ENCODE results near the gene LGMN. TPM values are rescaled to one million over a fixed set of nuclear protein-coding genes. Genes with fewer than 3 reads are reported as not detected.
"Not testable (repeated sequence)": the region's sequence is repeated elsewhere in the genome, so short reads cannot be mapped to it uniquely, and the experiment has no call there.

The LGMN gene
- total RNA-seq, 1 experiment from 2014 or later, result 20.0 TPM

DNA sequence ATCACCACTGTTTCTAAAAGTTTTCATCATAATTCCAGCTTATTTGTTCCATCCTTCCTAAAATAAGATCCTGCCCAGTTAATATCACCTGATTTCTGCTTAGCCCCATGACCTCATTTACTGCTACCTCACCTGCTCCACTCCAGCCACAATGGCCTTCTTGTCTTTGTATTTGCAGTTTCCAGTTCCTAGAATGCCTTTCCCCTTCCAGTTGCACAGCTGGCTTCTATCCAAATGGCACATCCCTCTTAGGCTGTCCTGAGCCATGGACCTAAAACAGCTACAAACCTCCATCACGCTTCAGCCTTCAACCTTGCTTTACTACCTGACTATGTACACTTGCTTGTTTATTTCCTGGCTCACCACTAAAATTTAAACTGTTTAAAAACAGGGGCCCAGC is 6.5 kb upstream of the LGMN start:
- no peak for DNase-seq (ENCODE audit: unreplicated experiment)
- peaks cover 5% of the 10 kb centered on the region for H3K4me1 Mint-ChIP-seq (ENCODE audit: insufficient read depth, unreplicated experiment)
- H3K36me3 Mint-ChIP-seq (ENCODE audit: insufficient read depth, unreplicated experiment), result no peaks in the 10 kb centered on the region
- no peak overlapping the region for H3K4me3 Mint-ChIP-seq (ENCODE audit: unreplicated experiment)
- intact Hi-C loops (cut with micrococcal nuclease), result no loop called here
- TF ChIP-seq, protein P1, sequence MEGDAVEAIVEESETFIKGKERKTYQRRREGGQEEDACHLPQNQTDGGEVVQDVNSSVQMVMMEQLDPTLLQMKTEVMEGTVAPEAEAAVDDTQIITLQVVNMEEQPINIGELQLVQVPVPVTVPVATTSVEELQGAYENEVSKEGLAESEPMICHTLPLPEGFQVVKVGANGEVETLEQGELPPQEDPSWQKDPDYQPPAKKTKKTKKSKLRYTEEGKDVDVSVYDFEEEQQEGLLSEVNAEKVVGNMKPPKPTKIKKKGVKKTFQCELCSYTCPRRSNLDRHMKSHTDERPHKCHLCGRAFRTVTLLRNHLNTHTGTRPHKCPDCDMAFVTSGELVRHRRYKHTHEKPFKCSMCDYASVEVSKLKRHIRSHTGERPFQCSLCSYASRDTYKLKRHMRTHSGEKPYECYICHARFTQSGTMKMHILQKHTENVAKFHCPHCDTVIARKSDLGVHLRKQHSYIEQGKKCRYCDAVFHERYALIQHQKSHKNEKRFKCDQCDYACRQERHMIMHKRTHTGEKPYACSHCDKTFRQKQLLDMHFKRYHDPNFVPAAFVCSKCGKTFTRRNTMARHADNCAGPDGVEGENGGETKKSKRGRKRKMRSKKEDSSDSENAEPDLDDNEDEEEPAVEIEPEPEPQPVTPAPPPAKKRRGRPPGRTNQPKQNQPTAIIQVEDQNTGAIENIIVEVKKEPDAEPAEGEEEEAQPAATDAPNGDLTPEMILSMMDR (IDR thresholded peaks at IDR 0.05; ENCODE audit: unreplicated experiment), result no peak
- H3K9me3 Mint-ChIP-seq (ENCODE audit: unreplicated experiment), result no peaks in the 10 kb centered on the region
- BruUV-seq (replicated peaks), result no TSS peak
- H3K27me3 Mint-ChIP-seq (ENCODE audit: insufficient read depth, unreplicated experiment), result no peaks in the 10 kb centered on the region
- no peak overlapping the region for H3K27ac Mint-ChIP-seq (ENCODE audit: low read depth, unreplicated experiment)
- POLR2A ChIA-PET, result no interaction called here
- CTCF ChIA-PET, result interaction anchor here (0.7 kb wide), 2 partner anchors 1292 to 1746 kb away, joined by 3 read pairs; no protein-coding TSS in a partner anchor

DNA sequence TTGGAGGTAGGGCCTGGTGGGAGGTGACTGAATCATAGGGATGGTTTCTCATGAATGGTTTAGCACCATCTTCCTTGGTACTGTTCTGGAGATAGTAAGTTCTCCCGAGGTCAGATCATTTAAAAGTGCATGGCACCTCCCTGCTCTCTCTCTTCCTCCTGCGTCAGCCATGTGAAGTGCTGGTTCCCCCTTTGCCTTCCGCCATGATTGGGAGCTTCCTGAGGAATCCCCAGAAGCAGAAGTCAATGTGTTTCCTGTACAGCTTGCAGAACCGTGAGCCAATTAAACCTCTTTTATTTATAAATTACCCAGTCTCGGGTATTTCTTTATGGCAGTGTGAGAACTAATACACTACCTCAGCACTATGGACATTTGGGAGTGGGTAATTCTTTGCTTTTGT is 4.8 kb upstream of the LGMN start:
- H3K27me3 Mint-ChIP-seq (ENCODE audit: insufficient read depth, unreplicated experiment), result no peaks in the 10 kb centered on the region
- no peak overlapping the region for H3K27ac Mint-ChIP-seq (ENCODE audit: low read depth, unreplicated experiment)
- CTCF ChIA-PET, result interaction anchor here (0.5 to 1.1 kb wide), 4 partner anchors 24 to 63 kb away, joined by 3 to 4 read pairs (median 4); no protein-coding TSS in a partner anchor
- intact Hi-C loops (cut with micrococcal nuclease), result no loop called here
- peaks cover 8% of the 10 kb centered on the region for H3K4me1 Mint-ChIP-seq (ENCODE audit: insufficient read depth, unreplicated experiment)
- no peak for DNase-seq (ENCODE audit: unreplicated experiment)
- no peak overlapping the region for H3K4me3 Mint-ChIP-seq (ENCODE audit: unreplicated experiment)
- H3K9me3 Mint-ChIP-seq (ENCODE audit: unreplicated experiment), result no peaks in the 10 kb centered on the region
- TF ChIP-seq, protein P1 (IDR thresholded peaks at IDR 0.05; ENCODE audit: unreplicated experiment), result no peak
- H3K36me3 Mint-ChIP-seq (ENCODE audit: insufficient read depth, unreplicated experiment), result no peaks in the 10 kb centered on the region
- no TSS peak for BruUV-seq (replicated peaks)
- POLR2A ChIA-PET, result no interaction called here

DNA sequence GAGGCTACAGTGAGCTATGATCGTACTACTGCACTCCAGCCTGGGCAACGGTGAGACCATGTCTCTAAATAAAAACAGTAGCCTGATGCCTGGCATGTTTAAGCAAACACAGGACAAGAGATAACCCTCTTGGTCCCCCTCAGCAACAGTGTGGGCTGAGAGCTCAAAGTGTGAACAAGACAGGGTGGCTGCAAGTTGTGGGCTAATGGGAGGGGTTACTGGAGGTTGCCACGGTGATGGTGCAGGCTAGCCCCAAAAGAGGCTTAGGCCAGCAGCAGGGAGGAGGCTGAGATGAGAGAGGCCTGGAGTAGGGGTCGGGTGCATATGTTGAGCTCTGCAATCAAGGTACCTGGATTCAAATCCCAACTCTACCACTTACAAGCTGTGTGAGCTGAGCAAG is 3.4 kb upstream of the LGMN start:
- H3K27me3 Mint-ChIP-seq (ENCODE audit: insufficient read depth, unreplicated experiment), result no peaks in the 10 kb centered on the region
- intact Hi-C loops (cut with micrococcal nuclease), result no loop called here
- H3K36me3 Mint-ChIP-seq (ENCODE audit: insufficient read depth, unreplicated experiment), result no peaks in the 10 kb centered on the region
- no peak for DNase-seq (ENCODE audit: unreplicated experiment)
- no peak overlapping the region for H3K4me3 Mint-ChIP-seq (ENCODE audit: unreplicated experiment)
- CTCF ChIA-PET, result interaction anchor here (1.2 to 1.9 kb wide), 2 partner anchors 21 to 28 kb away, joined by 3 to 5 read pairs; no protein-coding TSS in a partner anchor
- H3K27ac Mint-ChIP-seq (ENCODE audit: low read depth, unreplicated experiment), result no peak overlapping the region
- no TSS peak for BruUV-seq (replicated peaks)
- no peaks in the 10 kb centered on the region for H3K9me3 Mint-ChIP-seq (ENCODE audit: unreplicated experiment)
- TF ChIP-seq, protein P1 (IDR thresholded peaks at IDR 0.05; ENCODE audit: unreplicated experiment), result no peak
- POLR2A ChIA-PET, result no interaction called here
- H3K4me1 Mint-ChIP-seq (ENCODE audit: insufficient read depth, unreplicated experiment), result peaks cover 17% of the 10 kb centered on the region

DNA sequence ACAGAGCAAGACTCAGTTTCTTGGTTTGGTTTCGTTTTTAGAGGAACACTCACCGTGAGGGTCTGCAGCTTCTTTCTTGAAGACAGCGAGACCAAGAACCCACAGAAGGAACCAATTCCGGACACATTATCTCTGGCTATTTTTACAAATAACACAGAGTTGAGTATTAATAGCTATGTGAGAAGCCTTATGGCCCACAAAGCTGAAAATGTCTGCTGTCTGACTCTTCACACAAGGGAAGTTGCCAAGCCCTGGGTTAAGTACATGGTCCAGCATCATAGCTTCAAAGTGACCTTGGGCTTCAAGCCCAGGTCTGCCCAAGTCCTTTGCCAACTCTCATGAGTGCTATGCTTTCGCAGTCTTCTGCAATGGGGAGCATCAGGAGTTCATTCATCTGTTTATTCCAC is 2.6 kb upstream of the LGMN start:
- Mint-ChIP-seq H3K27ac (ENCODE audit: low read depth, unreplicated experiment) (no peak overlapping the region), H3K9me3 (ENCODE audit: unreplicated experiment) (no peaks in the 10 kb centered on the region), H3K4me1 (ENCODE audit: insufficient read depth, unreplicated experiment) (peaks cover 17% of the 10 kb centered on the region), H3K4me3 (ENCODE audit: unreplicated experiment) (no peak overlapping the region), H3K36me3 (ENCODE audit: insufficient read depth, unreplicated experiment) (no peaks in the 10 kb centered on the region), H3K27me3 (ENCODE audit: insufficient read depth, unreplicated experiment) (no peaks in the 10 kb centered on the region)
- no TSS peak for BruUV-seq (replicated peaks)
- ChIA-PET POLR2A (no interaction called here), CTCF (interaction anchor here (0.6 to 1.9 kb wide), 3 partner anchors 21 to 33 kb away, joined by 3 to 5 read pairs (median 4); no protein-coding TSS in a partner anchor)
- TF ChIP-seq, protein P1 (IDR thresholded peaks at IDR 0.05; ENCODE audit: unreplicated experiment), result no peak
- DNase-seq (ENCODE audit: unreplicated experiment), result no peak
- intact Hi-C loops (cut with micrococcal nuclease), result no loop called here

DNA sequence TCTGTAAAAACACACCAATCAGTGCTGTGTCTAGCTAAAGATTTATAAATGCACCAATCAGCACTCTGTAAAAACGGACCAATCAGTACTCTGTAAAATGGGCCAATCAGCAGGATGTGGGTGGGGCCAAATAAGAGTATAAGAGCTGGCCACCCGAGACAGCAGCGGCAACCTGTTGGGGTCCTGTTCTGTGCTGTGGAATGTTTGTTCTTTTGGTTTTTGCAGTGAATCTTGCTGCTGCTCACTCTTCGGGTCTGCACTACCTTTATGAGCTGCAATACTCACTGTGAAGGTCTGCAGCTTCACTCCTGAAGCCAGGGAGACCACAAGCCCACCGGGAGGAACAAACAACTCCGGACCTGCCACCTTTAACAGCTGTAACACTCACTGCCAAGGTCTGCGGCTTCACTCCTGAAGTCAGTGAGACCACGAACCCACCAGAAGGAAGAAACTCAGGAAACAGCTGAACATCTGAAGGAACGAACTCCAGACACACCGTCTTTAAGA is 1.8 kb upstream of the LGMN start:
- POLR2A ChIA-PET, result interaction anchor here (1.0 kb wide), 1 partner anchor 23 kb away, joined by 3 read pairs; no protein-coding TSS in a partner anchor
- H3K4me3 Mint-ChIP-seq (ENCODE audit: unreplicated experiment); H3K27me3 Mint-ChIP-seq (ENCODE audit: insufficient read depth, unreplicated experiment); BruUV-seq (replicated peaks); DNase-seq (ENCODE audit: unreplicated experiment); H3K27ac Mint-ChIP-seq (ENCODE audit: low read depth, unreplicated experiment); H3K36me3 Mint-ChIP-seq (ENCODE audit: insufficient read depth, unreplicated experiment); intact Hi-C loops (cut with micrococcal nuclease); H3K9me3 Mint-ChIP-seq (ENCODE audit: unreplicated experiment): not testable (repeated sequence)
- CTCF ChIA-PET, result interaction anchor here (0.6 to 1.9 kb wide), 3 partner anchors 20 to 426 kb away, joined by 3 to 5 read pairs (median 4); no protein-coding TSS in a partner anchor
- H3K4me1 Mint-ChIP-seq (ENCODE audit: insufficient read depth, unreplicated experiment), result peaks cover 17% of the 10 kb centered on the region
